Measurements from ENCODE around the gene TFPT.

GRCh38 chr19:54145541-54146158 is 30.2 kb upstream of the TFPT start:
- TF ChIP-seq FOXK2 (IDR thresholded peaks at IDR 0.05) (no peak), SP1 (IDR thresholded peaks at IDR 0.05) (no peak), SUZ12 (IDR thresholded peaks at IDR 0.05) (no peak), FOXM1 (IDR thresholded peaks at IDR 0.05; ENCODE audit: borderline replicate concordance) (no peak), LEF1 (IDR thresholded peaks at IDR 0.05; ENCODE audit: borderline replicate concordance) (no peak), FOXA1 (IDR thresholded peaks at IDR 0.05) (no peak)
- TF ChIP-seq, protein P1, sequence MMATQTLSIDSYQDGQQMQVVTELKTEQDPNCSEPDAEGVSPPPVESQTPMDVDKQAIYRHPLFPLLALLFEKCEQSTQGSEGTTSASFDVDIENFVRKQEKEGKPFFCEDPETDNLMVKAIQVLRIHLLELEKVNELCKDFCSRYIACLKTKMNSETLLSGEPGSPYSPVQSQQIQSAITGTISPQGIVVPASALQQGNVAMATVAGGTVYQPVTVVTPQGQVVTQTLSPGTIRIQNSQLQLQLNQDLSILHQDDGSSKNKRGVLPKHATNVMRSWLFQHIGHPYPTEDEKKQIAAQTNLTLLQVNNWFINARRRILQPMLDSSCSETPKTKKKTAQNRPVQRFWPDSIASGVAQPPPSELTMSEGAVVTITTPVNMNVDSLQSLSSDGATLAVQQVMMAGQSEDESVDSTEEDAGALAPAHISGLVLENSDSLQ (IDR thresholded peaks at IDR 0.05): no peak
